GM23338 (cell line): Measurements from ENCODE around the gene PHTF1. TPM values are rescaled to one million over a fixed set of nuclear protein-coding genes. Genes with fewer than 3 reads are reported as not detected.

Experiments
- ATAC-seq: fragments of 200-7000 bp; cut with Tn5 transposase; 3 replicates; pipeline ENCODE4 v1.9.1; 2020
- DNase-seq: peaks from one replicate; pipeline ENCODE4 v3.0.0-alpha.2; 2015; ENCODE audit warnings: low spot score
- H2AFZ ChIP-seq: fragments of 200-600 bp; sonication (generic); 2 replicates; pipeline ENCODE4 v1.8.0; 2016; ENCODE audit warnings: antibody characterized with exemption, mild to moderate bottlenecking, moderate library complexity
- H3F3A ChIP-seq: fragments of 200-600 bp; sonication (generic); replicated peaks from 2 replicates; pipeline ENCODE4 v1.8.0; 2017; ENCODE audit warnings: antibody characterized with exemption, mixed run types, low read depth
- H3K27ac ChIP-seq: fragments of 200-600 bp; sonication (generic); 2 replicates; pipeline ENCODE4 v1.6.1; 2016; ENCODE audit warnings: low read depth
- H3K27me3 ChIP-seq: fragments of 200-600 bp; sonication (generic); 2 replicates; pipeline ENCODE4 v1.8.0; 2016; ENCODE audit warnings: mild to moderate bottlenecking, mixed run types, moderate library complexity; ENCODE audit not compliant: insufficient read depth
- H3K36me3 ChIP-seq: fragments of 200-600 bp; sonication (generic); 2 replicates; pipeline ENCODE4 v1.8.0; 2016; ENCODE audit warnings: mild to moderate bottlenecking; ENCODE audit not compliant: insufficient read depth
- H3K4me1 ChIP-seq: fragments of 200-600 bp; sonication (generic); 2 replicates; pipeline ENCODE4 v1.8.0; 2016; ENCODE audit warnings: mild to moderate bottlenecking, moderate library complexity; ENCODE audit not compliant: insufficient read depth
- H3K4me2 ChIP-seq: fragments of 200-600 bp; sonication (generic); 2 replicates; pipeline ENCODE4 v1.7.1; 2017; ENCODE audit warnings: mixed run types
- H3K4me3 ChIP-seq: fragments of 200-600 bp; sonication (generic); 2 replicates; pipeline ENCODE4 v1.6.1; 2016; ENCODE audit warnings: mixed run types
- H3K79me2 ChIP-seq: fragments of 200-600 bp; sonication (generic); replicated peaks from 2 replicates; pipeline ENCODE4 v1.8.0; 2017; ENCODE audit warnings: mild to moderate bottlenecking; ENCODE audit not compliant: insufficient read depth
- H3K9me2 ChIP-seq: fragments of 200-600 bp; sonication (generic); 2 replicates; pipeline ENCODE4 v1.8.0; 2017; ENCODE audit not compliant: insufficient read depth
- H4K20me1 ChIP-seq: fragments of 200-600 bp; sonication (generic); replicated peaks from 2 replicates; pipeline ENCODE4 v1.8.0; 2017; ENCODE audit warnings: mild to moderate bottlenecking; ENCODE audit not compliant: insufficient read depth
- H3K27ac Mint-ChIP-seq: 2 replicates; pipeline ENCODE4 v1.8.0; 2020; ENCODE audit warnings: inconsistent platforms, mild to moderate bottlenecking, moderate library complexity, mixed read lengths
- H3K27me3 Mint-ChIP-seq: 3 replicates; pipeline ENCODE4 v1.8.0; 2022; ENCODE audit warnings: low read depth, mild to moderate bottlenecking, moderate library complexity, mixed read lengths, inconsistent platforms; ENCODE audit not compliant: insufficient read depth, poor library complexity
- H3K36me3 Mint-ChIP-seq: 3 replicates; pipeline ENCODE4 v1.8.0; 2021; ENCODE audit warnings: low read depth, mild to moderate bottlenecking, inconsistent platforms, moderate library complexity, mixed read lengths
- H3K4me1 Mint-ChIP-seq: 3 replicates; pipeline ENCODE4 v1.8.0; 2020; ENCODE audit warnings: mild to moderate bottlenecking, inconsistent platforms, mixed read lengths
- H3K4me3 Mint-ChIP-seq: 3 replicates; pipeline ENCODE4 v1.8.0; 2021; ENCODE audit warnings: moderate library complexity, mild to moderate bottlenecking, inconsistent platforms, mixed read lengths
- H3K9me3 Mint-ChIP-seq: 3 replicates; pipeline ENCODE4 v1.8.0; 2020; ENCODE audit warnings: moderate library complexity, mild to moderate bottlenecking, inconsistent platforms, mixed read lengths
- EZH2 ChIP-seq: fragments of 200-600 bp; sonication (generic); IDR thresholded peaks from one replicate; pipeline ENCODE4 v1.8.0; 2017; ENCODE audit warnings: antibody characterized with exemption, mild to moderate bottlenecking, low read depth; ENCODE audit not compliant: unreplicated experiment
- JUNB ChIP-seq: IDR thresholded peaks from one replicate; pipeline ENCODE4 v1.6.1; 2016; ENCODE audit warnings: antibody characterized with exemption; ENCODE audit not compliant: unreplicated experiment
- NANOG ChIP-seq: IDR thresholded peaks from 2 replicates; pipeline ENCODE4 v1.6.1; 2016; ENCODE audit warnings: antibody characterized with exemption, borderline replicate concordance
- STAT1 ChIP-seq: IDR thresholded peaks from one replicate; pipeline ENCODE4 v1.6.1; 2016; ENCODE audit warnings: antibody characterized with exemption; ENCODE audit not compliant: unreplicated experiment
- ZNF114 ChIP-seq: fragments of 250-450 bp; sonication (Bioruptor Pico); IDR thresholded peaks from 2 replicates; pipeline ENCODE4 v1.5.0; 2020; ENCODE audit warnings: mild to moderate bottlenecking, moderate library complexity
- polyA plus RNA-seq: library from polyadenylated mRNA; unstranded; fragments of >200 nt; fragmentation: Nextera tagmentation; extraction: Ambion mirVana; gene quantifications from 2 replicates; pipeline ENCODE4 v1.2.1, GENCODE V29; 2016
- total RNA-seq: library from RNA; depleted of rRNA; stranded (reverse); fragments of >200 nt; shearing (Covaris generic); gene quantifications from 2 replicates; pipeline ENCODE4 v1.2.3, GENCODE V29; 2014
- TF ChIP-seq, protein P1 (sequence below): fragments of 250-450 bp; sonication (Bioruptor Pico); IDR thresholded peaks from 2 replicates; pipeline ENCODE4 v1.5.0; 2020; ENCODE audit warnings: mild to moderate bottlenecking, moderate library complexity
- TF ChIP-seq, protein P2 (sequence below): IDR thresholded peaks from 2 replicates; pipeline ENCODE4 v1.6.1; 2016; ENCODE audit warnings: antibody characterized with exemption
- TF ChIP-seq, protein P3 (sequence below): IDR thresholded peaks from one replicate; pipeline ENCODE4 v1.6.1; 2018; ENCODE audit warnings: antibody characterized with exemption; ENCODE audit not compliant: unreplicated experiment
- TF ChIP-seq, protein P4 (sequence below), 2 experiments: fragments of 200-600 bp in 1 of 2; sonication (generic) in 1 of 2; conservative IDR thresholded peaks; 2 replicates each; pipeline versions ENCODE4 v1.5.1 to v1.6.1; 2016 to 2017; ENCODE audit warnings: antibody characterized with exemption in 2 of 2, low read depth in 2 of 2, mild to moderate bottlenecking in 2 of 2, moderate library complexity in 1 of 2

The PHTF1 gene
- total and polyA plus RNA-seq, 2 experiments from 2014 or later = 19.1 to 21.6 TPM

DNA sequence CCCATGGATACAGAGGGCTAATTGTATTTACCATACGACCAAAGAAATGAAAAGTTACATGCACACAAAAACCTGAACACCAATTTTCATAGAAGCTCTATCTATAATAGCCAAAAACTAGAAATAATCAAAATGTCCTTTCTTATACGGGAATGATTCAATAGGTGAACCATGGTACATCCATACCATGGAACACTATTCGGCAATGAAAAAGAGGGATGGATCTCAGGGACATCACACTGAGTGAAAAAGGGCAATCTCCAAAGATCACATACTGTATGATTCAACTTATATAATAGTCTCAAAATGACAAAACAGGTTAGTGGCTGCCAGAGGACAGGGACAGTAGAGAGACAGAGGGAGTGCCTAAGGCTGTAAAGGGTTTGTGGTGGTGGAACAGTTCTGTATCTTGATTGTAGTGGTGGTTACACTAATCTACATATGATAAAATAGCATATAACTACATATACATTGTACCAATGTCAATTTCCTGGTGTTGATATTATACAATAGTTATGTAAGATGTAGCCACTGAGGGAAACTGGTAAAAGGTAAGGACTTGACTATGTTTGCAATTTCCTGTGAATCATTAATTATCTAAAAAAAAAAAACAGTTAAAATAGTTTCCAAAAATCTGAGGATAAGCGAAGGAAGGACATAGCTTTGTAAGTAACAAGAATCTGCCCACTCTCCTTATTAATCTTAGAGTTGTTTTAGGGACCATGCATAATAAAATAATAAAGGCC is 49.3 kb upstream of the PHTF1 start (continued):
- TF ChIP-seq, protein P1, sequence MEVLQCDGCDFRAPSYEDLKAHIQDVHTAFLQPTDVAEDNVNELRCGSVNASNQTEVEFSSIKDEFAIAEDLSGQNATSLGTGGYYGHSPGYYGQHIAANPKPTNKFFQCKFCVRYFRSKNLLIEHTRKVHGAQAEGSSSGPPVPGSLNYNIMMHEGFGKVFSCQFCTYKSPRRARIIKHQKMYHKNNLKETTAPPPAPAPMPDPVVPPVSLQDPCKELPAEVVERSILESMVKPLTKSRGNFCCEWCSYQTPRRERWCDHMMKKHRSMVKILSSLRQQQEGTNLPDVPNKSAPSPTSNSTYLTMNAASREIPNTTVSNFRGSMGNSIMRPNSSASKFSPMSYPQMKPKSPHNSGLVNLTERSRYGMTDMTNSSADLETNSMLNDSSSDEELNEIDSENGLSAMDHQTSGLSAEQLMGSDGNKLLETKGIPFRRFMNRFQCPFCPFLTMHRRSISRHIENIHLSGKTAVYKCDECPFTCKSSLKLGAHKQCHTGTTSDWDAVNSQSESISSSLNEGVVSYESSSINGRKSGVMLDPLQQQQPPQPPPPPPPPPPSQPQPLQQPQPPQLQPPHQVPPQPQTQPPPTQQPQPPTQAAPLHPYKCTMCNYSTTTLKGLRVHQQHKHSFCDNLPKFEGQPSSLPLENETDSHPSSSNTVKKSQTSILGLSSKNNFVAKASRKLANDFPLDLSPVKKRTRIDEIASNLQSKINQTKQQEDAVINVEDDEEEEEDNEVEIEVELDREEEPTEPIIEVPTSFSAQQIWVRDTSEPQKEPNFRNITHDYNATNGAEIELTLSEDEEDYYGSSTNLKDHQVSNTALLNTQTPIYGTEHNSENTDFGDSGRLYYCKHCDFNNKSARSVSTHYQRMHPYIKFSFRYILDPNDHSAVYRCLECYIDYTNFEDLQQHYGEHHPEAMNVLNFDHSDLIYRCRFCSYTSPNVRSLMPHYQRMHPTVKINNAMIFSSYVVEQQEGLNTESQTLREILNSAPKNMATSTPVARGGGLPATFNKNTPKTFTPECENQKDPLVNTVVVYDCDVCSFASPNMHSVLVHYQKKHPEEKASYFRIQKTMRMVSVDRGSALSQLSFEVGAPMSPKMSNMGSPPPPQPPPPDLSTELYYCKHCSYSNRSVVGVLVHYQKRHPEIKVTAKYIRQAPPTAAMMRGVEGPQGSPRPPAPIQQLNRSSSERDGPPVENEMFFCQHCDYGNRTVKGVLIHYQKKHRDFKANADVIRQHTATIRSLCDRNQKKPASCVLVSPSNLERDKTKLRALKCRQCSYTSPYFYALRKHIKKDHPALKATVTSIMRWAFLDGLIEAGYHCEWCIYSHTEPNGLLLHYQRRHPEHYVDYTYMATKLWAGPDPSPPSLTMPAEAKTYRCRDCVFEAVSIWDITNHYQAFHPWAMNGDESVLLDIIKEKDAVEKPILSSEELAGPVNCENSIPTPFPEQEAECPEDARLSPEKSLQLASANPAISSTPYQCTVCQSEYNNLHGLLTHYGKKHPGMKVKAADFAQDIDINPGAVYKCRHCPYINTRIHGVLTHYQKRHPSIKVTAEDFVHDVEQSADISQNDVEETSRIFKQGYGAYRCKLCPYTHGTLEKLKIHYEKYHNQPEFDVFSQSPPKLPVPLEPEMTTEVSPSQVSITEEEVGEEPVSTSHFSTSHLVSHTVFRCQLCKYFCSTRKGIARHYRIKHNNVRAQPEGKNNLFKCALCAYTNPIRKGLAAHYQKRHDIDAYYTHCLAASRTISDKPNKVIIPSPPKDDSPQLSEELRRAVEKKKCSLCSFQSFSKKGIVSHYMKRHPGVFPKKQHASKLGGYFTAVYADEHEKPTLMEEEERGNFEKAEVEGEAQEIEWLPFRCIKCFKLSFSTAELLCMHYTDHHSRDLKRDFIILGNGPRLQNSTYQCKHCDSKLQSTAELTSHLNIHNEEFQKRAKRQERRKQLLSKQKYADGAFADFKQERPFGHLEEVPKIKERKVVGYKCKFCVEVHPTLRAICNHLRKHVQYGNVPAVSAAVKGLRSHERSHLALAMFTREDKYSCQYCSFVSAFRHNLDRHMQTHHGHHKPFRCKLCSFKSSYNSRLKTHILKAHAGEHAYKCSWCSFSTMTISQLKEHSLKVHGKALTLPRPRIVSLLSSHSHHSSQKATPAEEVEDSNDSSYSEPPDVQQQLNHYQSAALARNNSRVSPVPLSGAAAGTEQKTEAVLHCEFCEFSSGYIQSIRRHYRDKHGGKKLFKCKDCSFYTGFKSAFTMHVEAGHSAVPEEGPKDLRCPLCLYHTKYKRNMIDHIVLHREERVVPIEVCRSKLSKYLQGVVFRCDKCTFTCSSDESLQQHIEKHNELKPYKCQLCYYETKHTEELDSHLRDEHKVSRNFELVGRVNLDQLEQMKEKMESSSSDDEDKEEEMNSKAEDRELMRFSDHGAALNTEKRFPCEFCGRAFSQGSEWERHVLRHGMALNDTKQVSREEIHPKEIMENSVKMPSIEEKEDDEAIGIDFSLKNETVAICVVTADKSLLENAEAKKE (CRISPR knock-in tag) = no peak
- TF ChIP-seq NANOG = no peak
- TF ChIP-seq, protein P2, sequence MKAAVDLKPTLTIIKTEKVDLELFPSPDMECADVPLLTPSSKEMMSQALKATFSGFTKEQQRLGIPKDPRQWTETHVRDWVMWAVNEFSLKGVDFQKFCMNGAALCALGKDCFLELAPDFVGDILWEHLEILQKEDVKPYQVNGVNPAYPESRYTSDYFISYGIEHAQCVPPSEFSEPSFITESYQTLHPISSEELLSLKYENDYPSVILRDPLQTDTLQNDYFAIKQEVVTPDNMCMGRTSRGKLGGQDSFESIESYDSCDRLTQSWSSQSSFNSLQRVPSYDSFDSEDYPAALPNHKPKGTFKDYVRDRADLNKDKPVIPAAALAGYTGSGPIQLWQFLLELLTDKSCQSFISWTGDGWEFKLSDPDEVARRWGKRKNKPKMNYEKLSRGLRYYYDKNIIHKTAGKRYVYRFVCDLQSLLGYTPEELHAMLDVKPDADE = no peak
- no peak for TF ChIP-seq EZH2
- no peak for TF ChIP-seq STAT1

DNA sequence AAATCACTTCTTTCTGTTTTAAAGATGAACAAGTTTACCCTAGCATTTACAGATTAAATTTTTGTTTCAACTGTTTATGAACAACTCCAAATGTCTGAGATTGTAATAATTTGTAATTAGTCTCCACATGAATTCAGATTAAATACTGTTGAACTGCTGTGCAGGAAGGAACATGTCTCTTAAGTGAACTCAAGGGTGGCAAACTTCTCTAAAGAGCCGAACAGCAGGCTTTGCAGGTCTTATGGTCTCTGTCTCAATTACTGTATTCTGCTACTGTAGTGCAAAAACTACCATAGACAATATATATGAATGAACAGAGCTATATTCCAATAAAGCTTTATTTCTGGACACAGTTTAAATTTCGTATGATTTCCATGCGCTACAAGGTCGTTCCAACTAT is 46.4 kb upstream of the PHTF1 start:
- Histone ChIP-seq H3K79me2 (peaks cover 100% of the 10 kb centered on the region), H2AFZ (no peak overlapping the region), H3K27ac (no peak overlapping the region), H3K4me3 (no peak overlapping the region), H3K4me2 (no peak overlapping the region), H3K27me3 (no peaks in the 10 kb centered on the region), H3K9me2 (no peaks in the 10 kb centered on the region), H3K4me1 (peaks cover 18% of the 10 kb centered on the region), H3F3A (no peaks in the 10 kb centered on the region), H4K20me1 (peaks cover 38% of the 10 kb centered on the region; the same call in 1 of the 2 replicates), H3K36me3 (no peaks in the 10 kb centered on the region)
- ATAC-seq = no peak
- Mint-ChIP-seq H3K36me3 (peaks cover 7% of the 10 kb centered on the region; the same call in 2 of the 3 replicates), H3K4me1 (peaks cover 15% of the 10 kb centered on the region), H3K27me3 (no peaks in the 10 kb centered on the region), H3K9me3 (no peaks in the 10 kb centered on the region), H3K27ac (no peak overlapping the region), H3K4me3 (no peak overlapping the region)
- no peak for DNase-seq
- no peak for TF ChIP-seq STAT1
- TF ChIP-seq, protein P2 = no peak
- TF ChIP-seq JUNB = no peak
- TF ChIP-seq NANOG = no peak
- TF ChIP-seq, protein P3, sequence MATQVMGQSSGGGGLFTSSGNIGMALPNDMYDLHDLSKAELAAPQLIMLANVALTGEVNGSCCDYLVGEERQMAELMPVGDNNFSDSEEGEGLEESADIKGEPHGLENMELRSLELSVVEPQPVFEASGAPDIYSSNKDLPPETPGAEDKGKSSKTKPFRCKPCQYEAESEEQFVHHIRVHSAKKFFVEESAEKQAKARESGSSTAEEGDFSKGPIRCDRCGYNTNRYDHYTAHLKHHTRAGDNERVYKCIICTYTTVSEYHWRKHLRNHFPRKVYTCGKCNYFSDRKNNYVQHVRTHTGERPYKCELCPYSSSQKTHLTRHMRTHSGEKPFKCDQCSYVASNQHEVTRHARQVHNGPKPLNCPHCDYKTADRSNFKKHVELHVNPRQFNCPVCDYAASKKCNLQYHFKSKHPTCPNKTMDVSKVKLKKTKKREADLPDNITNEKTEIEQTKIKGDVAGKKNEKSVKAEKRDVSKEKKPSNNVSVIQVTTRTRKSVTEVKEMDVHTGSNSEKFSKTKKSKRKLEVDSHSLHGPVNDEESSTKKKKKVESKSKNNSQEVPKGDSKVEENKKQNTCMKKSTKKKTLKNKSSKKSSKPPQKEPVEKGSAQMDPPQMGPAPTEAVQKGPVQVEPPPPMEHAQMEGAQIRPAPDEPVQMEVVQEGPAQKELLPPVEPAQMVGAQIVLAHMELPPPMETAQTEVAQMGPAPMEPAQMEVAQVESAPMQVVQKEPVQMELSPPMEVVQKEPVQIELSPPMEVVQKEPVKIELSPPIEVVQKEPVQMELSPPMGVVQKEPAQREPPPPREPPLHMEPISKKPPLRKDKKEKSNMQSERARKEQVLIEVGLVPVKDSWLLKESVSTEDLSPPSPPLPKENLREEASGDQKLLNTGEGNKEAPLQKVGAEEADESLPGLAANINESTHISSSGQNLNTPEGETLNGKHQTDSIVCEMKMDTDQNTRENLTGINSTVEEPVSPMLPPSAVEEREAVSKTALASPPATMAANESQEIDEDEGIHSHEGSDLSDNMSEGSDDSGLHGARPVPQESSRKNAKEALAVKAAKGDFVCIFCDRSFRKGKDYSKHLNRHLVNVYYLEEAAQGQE = no peak
- TF ChIP-seq EZH2 = no peak
- TF ChIP-seq ZNF114 (CRISPR knock-in tag) = no peak
- TF ChIP-seq, protein P4, sequence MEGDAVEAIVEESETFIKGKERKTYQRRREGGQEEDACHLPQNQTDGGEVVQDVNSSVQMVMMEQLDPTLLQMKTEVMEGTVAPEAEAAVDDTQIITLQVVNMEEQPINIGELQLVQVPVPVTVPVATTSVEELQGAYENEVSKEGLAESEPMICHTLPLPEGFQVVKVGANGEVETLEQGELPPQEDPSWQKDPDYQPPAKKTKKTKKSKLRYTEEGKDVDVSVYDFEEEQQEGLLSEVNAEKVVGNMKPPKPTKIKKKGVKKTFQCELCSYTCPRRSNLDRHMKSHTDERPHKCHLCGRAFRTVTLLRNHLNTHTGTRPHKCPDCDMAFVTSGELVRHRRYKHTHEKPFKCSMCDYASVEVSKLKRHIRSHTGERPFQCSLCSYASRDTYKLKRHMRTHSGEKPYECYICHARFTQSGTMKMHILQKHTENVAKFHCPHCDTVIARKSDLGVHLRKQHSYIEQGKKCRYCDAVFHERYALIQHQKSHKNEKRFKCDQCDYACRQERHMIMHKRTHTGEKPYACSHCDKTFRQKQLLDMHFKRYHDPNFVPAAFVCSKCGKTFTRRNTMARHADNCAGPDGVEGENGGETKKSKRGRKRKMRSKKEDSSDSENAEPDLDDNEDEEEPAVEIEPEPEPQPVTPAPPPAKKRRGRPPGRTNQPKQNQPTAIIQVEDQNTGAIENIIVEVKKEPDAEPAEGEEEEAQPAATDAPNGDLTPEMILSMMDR (conservative IDR thresholded peaks at IDR 0.05; ENCODE audit: low read depth in 2 of 2) = no peak
